ENCODE results near the gene PNLIPRP3.

The PNLIPRP3 gene

GRCh38 chr10:116490028-116490662 is 62.5 kb downstream of the PNLIPRP3 start:
- H3K27me3 ChIP-seq (ENCODE audit: insufficient read depth, low read length, poor library complexity, severe bottlenecking) = no peaks in the 10 kb centered on the region
- H3K9me3 ChIP-seq (ENCODE audit: insufficient read depth, low read depth, low read length) = no peaks in the 10 kb centered on the region
- no peak overlapping the region for H3K4me3 ChIP-seq (ENCODE audit: low read length, poor library complexity, severe bottlenecking)
- no peaks in the 10 kb centered on the region for H3K9me2 ChIP-seq (replicated peaks; ENCODE audit: low read depth, low read length)
- peak overlapping the region; percentile 36 for H2AFZ ChIP-seq (ENCODE audit: low read length)
- no peaks in the 10 kb centered on the region for H3K36me3 ChIP-seq (ENCODE audit: insufficient read depth, low read length)
- TF ChIP-seq EZH2phosphoT487 (IDR thresholded peaks at IDR 0.05; ENCODE audit: borderline replicate concordance) = no peak
- TF ChIP-seq, protein P1, sequence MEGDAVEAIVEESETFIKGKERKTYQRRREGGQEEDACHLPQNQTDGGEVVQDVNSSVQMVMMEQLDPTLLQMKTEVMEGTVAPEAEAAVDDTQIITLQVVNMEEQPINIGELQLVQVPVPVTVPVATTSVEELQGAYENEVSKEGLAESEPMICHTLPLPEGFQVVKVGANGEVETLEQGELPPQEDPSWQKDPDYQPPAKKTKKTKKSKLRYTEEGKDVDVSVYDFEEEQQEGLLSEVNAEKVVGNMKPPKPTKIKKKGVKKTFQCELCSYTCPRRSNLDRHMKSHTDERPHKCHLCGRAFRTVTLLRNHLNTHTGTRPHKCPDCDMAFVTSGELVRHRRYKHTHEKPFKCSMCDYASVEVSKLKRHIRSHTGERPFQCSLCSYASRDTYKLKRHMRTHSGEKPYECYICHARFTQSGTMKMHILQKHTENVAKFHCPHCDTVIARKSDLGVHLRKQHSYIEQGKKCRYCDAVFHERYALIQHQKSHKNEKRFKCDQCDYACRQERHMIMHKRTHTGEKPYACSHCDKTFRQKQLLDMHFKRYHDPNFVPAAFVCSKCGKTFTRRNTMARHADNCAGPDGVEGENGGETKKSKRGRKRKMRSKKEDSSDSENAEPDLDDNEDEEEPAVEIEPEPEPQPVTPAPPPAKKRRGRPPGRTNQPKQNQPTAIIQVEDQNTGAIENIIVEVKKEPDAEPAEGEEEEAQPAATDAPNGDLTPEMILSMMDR (conservative IDR thresholded peaks at IDR 0.05; ENCODE audit: low read length) = peak; percentile 93
- no peak overlapping the region for H3K4me2 ChIP-seq (ENCODE audit: low read depth, low read length, poor library complexity, severe bottlenecking)
- peaks cover 3% of the 10 kb centered on the region for H3K4me1 ChIP-seq (ENCODE audit: insufficient read depth, low read length, poor library complexity, severe bottlenecking)
- no peaks in the 10 kb centered on the region for H3F3A ChIP-seq (ENCODE audit: low read depth)
- H3K79me2 ChIP-seq (ENCODE audit: insufficient read depth, low read length) = no peaks in the 10 kb centered on the region
- no peak overlapping the region for H3K9ac ChIP-seq (ENCODE audit: low read depth, low read length, poor library complexity, severe bottlenecking)
- H4K20me1 ChIP-seq (ENCODE audit: insufficient read depth, low read length, poor library complexity, severe bottlenecking) = no peaks in the 10 kb centered on the region

DNA sequence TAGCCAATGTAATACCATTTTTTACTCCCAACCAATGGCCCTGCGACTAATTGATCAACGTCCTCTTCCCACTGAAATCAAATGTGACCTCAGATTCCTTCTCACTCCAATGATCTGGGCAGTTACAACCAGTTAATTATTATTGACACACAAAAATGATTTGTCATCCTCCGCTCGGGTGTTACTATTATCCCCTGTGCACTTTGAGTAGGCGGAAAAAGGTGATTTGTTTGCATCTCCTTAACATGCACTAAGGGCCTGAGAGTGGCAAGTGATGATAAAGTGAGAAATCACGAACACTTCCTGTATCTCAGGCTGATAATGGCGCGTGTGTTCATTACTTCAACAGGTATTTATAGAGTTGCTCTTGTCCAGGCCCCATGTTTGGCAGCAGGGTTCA is 77.1 kb downstream of the PNLIPRP3 start:
- H3K9me3 ChIP-seq (ENCODE audit: insufficient read depth, low read depth, low read length) = no peaks in the 10 kb centered on the region
- H3K9me2 ChIP-seq (replicated peaks; ENCODE audit: low read depth, low read length) = no peaks in the 10 kb centered on the region
- no peak overlapping the region for H3K4me2 ChIP-seq (ENCODE audit: low read depth, low read length, poor library complexity, severe bottlenecking)
- H3K4me1 ChIP-seq (ENCODE audit: insufficient read depth, low read length, poor library complexity, severe bottlenecking) = no peaks in the 10 kb centered on the region
- no peak overlapping the region for H3K4me3 ChIP-seq (ENCODE audit: low read length, poor library complexity, severe bottlenecking)
- no peak overlapping the region for H2AFZ ChIP-seq (ENCODE audit: low read length)
- H3F3A ChIP-seq (ENCODE audit: low read depth) = no peaks in the 10 kb centered on the region
- no peaks in the 10 kb centered on the region for H4K20me1 ChIP-seq (ENCODE audit: insufficient read depth, low read length, poor library complexity, severe bottlenecking)
- H3K27me3 ChIP-seq (ENCODE audit: insufficient read depth, low read length, poor library complexity, severe bottlenecking) = no peaks in the 10 kb centered on the region
- TF ChIP-seq, protein P1 (conservative IDR thresholded peaks at IDR 0.05; ENCODE audit: low read length) = no peak
- H3K79me2 ChIP-seq (ENCODE audit: insufficient read depth, low read length) = no peaks in the 10 kb centered on the region
- H3K36me3 ChIP-seq (ENCODE audit: insufficient read depth, low read length) = no peaks in the 10 kb centered on the region
- no peak overlapping the region for H3K9ac ChIP-seq (ENCODE audit: low read depth, low read length, poor library complexity, severe bottlenecking)

GRCh38 chr10:116510565-116510964 is 82.9 kb downstream of the PNLIPRP3 start:
- Histone ChIP-seq H4K20me1 (ENCODE audit: insufficient read depth, low read length, poor library complexity, severe bottlenecking) (no peaks in the 10 kb centered on the region), H3K9me2 (replicated peaks; ENCODE audit: low read depth, low read length) (no peaks in the 10 kb centered on the region), H3K9me3 (ENCODE audit: insufficient read depth, low read depth, low read length) (no peaks in the 10 kb centered on the region), H3K27me3 (ENCODE audit: insufficient read depth, low read length, poor library complexity, severe bottlenecking) (no peaks in the 10 kb centered on the region), H3F3A (ENCODE audit: low read depth) (no peaks in the 10 kb centered on the region), H3K4me1 (ENCODE audit: insufficient read depth, low read length, poor library complexity, severe bottlenecking) (no peaks in the 10 kb centered on the region), H3K9ac (ENCODE audit: low read depth, low read length, poor library complexity, severe bottlenecking) (no peak overlapping the region), H3K36me3 (ENCODE audit: insufficient read depth, low read length) (no peaks in the 10 kb centered on the region), H3K4me2 (ENCODE audit: low read depth, low read length, poor library complexity, severe bottlenecking) (no peak overlapping the region), H3K4me3 (ENCODE audit: low read length, poor library complexity, severe bottlenecking) (no peak overlapping the region), H3K79me2 (ENCODE audit: insufficient read depth, low read length) (no peaks in the 10 kb centered on the region), H2AFZ (ENCODE audit: low read length) (no peak overlapping the region)
- TF ChIP-seq, protein P1 (conservative IDR thresholded peaks at IDR 0.05; ENCODE audit: low read length) = no peak
- TF ChIP-seq EZH2phosphoT487 (IDR thresholded peaks at IDR 0.05; ENCODE audit: borderline replicate concordance) = no peak
